AG10803 (cell line): ENCODE results near the gene NSL1.

Source experiments
- DNase-seq: peaks from one replicate; pipeline ENCODE4 v3.0.0; 2010; ENCODE audit warnings: low read depth
- H3K4me3 ChIP-seq: 2 replicates; pipeline ENCODE4 v1.5.1; 2011; ENCODE audit warnings: mild to moderate bottlenecking, low read length, control low read depth
- TF ChIP-seq, protein P1 (sequence below): conservative IDR thresholded peaks from 2 replicates; pipeline ENCODE4 v1.5.1; 2011; ENCODE audit warnings: mild to moderate bottlenecking, low read length, control low read depth, inconsistent platforms

The NSL1 gene

DNA sequence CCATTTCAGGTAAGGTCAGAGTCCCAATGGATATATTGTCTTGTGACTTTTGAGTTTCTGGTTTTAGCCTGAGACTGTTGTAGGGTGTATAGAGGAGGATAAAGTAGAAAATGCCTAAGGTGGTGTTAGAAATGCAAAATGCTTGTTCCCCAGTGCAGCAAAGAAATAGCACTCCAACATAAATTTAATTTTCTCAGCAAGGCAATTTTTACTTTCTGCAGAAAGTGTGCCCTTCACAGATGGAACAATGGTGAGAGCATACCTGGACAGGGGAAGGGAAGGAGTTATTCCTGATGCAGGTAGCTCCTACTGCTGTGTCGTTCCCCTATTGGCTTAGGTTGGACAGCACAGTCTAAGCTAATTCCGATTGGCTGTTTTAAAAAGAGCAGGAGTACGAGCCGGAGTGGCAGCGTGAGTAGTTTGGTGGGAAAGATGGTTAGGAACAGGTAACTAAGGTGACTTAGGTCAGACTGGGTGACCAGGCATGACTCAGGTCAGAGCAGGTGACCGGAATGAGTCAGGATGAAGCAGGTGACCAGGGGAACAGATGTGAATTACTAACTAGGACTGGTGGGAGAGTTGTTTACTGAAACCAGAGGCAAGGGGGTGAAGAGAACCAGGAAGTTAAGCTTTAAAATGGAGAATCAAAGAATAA, 34.3 kb upstream of the NSL1 start:
- H3K4me3 ChIP-seq = no peak overlapping the region
- no peak for DNase-seq
- TF ChIP-seq, protein P1, sequence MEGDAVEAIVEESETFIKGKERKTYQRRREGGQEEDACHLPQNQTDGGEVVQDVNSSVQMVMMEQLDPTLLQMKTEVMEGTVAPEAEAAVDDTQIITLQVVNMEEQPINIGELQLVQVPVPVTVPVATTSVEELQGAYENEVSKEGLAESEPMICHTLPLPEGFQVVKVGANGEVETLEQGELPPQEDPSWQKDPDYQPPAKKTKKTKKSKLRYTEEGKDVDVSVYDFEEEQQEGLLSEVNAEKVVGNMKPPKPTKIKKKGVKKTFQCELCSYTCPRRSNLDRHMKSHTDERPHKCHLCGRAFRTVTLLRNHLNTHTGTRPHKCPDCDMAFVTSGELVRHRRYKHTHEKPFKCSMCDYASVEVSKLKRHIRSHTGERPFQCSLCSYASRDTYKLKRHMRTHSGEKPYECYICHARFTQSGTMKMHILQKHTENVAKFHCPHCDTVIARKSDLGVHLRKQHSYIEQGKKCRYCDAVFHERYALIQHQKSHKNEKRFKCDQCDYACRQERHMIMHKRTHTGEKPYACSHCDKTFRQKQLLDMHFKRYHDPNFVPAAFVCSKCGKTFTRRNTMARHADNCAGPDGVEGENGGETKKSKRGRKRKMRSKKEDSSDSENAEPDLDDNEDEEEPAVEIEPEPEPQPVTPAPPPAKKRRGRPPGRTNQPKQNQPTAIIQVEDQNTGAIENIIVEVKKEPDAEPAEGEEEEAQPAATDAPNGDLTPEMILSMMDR = no peak

DNA sequence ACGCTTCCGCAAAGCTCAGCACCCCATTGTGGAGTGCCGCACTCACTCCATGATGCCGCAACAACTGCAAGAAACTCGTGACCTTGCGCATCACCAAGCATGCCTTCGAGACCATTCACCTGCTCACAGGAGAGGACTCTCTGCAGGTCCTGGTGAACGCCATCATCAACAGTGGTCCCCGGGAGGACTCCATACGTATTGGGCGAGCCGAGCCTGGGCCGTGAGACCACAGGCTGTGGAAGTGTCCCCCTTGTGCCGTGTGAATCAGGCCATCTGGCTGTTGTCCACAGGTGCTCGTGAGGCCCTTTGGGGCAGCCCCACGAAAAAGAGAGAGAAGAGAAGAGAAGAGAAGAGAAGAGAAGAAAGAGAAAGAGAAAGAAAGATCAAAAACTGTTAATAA, 32.6 kb upstream of the NSL1 start:
- no peak overlapping the region for H3K4me3 ChIP-seq
- no peak for DNase-seq
- TF ChIP-seq, protein P1 = no peak

DNA sequence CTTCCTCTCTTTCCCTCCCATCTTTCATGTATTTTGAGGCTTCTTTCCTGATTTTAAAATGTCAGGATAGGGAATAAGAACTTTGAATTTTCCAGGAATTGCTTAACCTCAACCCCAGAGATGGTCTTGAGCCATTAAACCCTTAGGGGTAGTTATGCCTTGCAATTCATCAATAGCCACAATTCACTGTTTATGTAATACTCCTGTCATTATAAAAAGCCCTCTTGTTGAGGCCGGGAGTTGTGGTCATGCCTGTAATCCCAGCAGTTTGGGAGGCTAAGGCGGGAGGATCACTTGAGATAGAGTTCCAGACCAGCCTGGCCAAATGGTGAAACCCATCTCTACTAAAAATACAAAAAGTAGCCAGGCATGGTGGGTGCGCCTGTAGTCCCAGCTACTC, 31.4 kb upstream of the NSL1 start:
- H3K4me3 ChIP-seq = no peak overlapping the region
- TF ChIP-seq, protein P1 = no peak
- no peak for DNase-seq

DNA sequence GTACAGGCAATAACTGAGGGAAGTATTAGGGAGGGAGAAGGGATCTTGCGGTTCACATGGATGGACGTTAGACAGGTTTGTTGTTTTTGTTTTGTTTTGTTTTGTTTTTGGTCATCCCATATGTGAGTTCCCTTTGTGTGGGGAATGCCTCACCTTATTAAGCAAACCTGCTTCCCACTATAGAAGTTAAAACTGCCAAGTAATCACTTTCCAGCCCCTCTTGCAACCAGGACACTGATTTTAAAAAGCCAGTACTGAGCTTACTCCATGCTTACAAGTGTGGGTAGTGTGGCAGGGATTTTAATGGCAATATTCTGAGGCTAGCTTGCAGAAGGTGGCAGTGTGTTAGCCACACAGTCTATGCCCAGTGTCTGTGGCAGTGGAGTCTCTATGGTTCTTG, 29.4 kb upstream of the NSL1 start:
- DNase-seq = no peak
- TF ChIP-seq, protein P1 = no peak
- no peak overlapping the region for H3K4me3 ChIP-seq

DNA sequence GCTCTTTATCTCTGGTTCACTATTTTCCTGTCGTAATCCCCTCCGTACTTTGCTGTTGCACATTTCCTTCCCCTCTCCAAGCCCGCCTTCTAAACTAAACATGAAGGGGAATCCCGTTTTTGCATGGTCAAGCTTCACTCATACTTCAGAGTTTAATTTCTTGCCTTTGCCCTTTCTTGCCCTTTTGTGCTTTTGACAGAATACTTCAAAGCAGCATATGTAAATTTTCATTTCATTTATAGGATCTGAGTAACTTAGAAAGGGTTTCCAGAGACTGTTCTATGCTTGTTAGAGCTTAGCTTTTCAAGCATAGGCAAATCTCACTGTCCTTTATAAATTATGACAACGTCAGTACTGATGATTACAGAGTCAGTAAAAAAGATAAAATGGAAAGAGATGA, 28.1 kb upstream of the NSL1 start:
- TF ChIP-seq, protein P1 = no peak
- no peak overlapping the region for H3K4me3 ChIP-seq
- DNase-seq = no peak

DNA sequence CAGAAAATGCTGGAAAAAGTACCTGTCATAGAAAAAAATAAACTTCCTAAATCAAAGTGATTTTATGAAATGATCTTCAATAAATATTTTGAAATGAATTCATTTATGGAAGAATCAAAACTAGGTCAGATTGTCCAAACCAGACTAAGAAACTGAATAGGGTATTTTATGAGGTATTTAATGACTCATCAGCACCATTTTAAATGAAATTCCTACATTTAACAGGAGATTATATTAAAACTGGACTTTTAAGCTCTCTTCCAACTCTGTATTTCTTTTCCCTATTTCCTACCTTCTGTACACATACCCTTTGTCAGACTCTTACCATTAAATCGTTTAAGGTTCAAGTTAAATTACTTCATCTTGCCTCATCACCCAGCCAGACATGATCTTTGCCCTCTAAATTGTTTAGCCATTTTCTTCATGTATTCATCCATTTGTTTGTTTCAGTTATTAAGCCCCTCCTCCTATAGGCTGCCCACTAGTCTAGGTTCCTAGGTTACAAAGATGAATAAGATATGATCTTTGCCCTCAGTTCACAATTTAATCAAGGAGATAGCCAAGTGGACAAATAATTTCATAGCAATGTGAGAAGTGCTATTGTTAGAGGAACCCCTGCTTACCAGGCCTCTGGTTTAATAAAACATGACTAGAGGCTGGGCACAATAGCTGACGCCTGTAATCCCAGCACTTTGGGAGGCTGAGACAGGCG, 25.1 kb upstream of the NSL1 start:
- TF ChIP-seq, protein P1 = no peak
- no peak overlapping the region for H3K4me3 ChIP-seq
- no peak for DNase-seq

DNA sequence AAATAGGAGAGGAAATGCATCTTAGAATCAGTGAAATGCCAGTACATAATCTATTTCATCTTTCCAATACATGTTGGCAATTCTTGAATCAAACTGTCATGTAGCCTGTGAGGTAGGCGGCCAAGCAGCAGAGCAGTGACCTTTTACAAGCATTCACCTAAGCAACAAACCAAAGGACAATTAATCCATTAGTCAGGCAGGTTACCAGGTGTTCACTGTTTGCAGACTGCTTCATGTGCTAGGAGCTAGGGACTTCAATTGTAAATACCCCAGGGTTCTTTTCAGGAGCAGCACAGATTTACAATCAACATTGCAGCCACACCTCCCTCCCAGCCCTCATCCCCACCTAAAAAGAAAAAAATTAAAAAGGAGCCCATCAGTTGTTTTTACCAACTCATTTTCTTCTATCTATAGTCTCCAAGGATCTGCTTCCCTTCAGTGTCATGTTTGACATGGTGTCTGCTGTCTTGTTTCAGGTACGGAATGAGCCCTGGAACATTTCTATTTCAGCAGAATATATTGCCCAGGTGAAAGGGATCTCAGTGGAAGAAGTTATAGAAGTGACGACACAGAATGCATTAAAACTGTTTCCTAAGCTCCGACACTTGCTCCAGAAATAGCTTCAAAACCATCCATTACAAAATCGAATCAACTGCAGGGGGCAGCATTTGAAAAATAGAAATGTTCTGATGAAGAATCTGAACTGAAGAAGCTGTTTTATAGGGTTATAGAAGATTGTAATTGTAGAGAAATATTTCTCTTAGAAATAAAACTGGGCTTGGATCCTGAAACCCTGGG, 23.2 kb upstream of the NSL1 start:
- TF ChIP-seq, protein P1 = peak; percentile 23; the same call in 1 of the 2 replicates
- no peak for DNase-seq
- no peak overlapping the region for H3K4me3 ChIP-seq
